ENCODE results near the gene TRIM15.
"Not testable (repeated sequence)": the region's sequence is repeated elsewhere in the genome, so short reads cannot be mapped to it uniquely, and the experiment has no call there.

TRIM15 gene

DNA sequence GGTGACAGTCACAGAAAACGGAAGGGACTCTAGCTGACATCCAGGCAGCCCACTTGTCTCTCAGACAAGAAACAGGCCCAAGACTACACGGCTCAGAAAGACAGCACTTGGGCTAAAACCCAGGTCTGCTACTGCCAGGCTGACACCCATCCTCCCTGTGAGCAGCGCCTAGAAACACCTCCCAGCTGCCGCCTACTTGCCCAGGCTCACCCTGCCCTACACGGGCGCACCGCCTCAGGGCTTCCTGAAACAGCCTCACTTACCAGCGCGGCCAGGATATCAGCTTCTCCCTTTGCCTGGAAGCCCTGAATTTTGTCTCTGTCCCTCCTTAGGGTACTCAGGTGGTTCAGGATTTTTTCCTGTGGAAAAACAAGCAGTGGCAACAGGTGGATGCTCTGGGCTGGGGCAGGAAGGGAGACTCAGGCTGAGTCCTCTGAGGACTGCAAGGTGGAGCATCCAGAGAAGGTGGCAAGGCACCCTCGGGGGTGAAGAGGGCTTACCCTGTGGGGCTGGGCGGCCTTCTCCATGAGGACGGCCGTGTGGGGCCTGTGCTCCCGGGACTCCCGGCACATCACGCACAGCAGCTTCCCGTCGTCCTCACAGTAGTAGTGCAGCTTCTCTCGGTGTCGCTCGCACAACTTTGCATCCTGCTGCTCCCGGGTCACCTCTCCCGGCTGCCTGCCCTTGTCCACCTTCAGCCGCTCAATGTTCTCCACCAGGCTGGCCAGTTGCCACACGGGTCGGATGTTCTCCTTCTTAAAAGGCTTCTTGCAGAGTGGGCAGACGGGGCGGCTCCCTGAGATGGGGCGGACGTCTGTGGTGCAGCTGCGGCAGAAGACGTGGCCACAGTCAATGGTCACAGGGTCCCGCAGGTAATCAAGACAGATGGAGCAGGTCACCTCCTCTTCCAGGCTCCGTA, 35.1 kb downstream of the TRIM15 start:
- DNase-seq (ENCODE audit: low read depth in 2 of 2), result no peak

GRCh38 chr6:30200551-30201281, 37.4 kb downstream of the TRIM15 start:
- DNase-seq (ENCODE audit: low read depth in 2 of 2), result no peak

DNA sequence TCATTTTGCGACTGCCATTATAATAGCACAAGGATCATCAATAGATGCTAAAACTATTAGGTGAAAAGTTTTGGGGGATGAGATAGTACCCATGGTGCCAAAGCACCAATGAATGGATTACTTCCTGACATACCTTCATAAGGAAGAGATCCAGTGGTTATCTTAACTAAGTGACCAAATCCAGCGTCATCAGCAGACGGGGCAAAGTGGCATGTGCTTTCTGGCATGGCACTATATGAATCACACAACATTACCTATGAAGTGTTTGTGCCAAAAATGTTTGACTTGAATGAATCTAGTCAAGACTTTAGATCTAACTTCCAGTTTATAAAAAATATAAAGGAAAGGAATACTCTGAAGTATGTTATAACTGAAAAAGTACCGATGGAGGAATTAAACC, 39.0 kb downstream of the TRIM15 start:
- no peak for DNase-seq (ENCODE audit: low read depth in 2 of 2)

GRCh38 chr6:30204116-30204515, 40.8 kb downstream of the TRIM15 start:
- DNase-seq (ENCODE audit: low read depth in 2 of 2), result no peak

- DNase-seq (ENCODE audit: low read depth in 2 of 2), result no peak
These were observed 42.8 kb downstream of the TRIM15 start for GRCh38 chr6:30206152-30206551.

GRCh38 chr6:30206799-30207618, 43.7 kb downstream of the TRIM15 start:
- DNase-seq (ENCODE audit: low read depth in 2 of 2), result no peak

GRCh38 chr6:30207619-30208295, 44.4 kb downstream of the TRIM15 start:
- no peak for DNase-seq (ENCODE audit: low read depth in 2 of 2)

- no peak for DNase-seq (ENCODE audit: low read depth in 2 of 2)
These were observed 48.0 kb downstream of the TRIM15 start for GRCh38 chr6:30211306-30211705.

- no peak for DNase-seq (ENCODE audit: low read depth in 2 of 2)
These were observed 48.6 kb downstream of the TRIM15 start for GRCh38 chr6:30211899-30212298.

DNA sequence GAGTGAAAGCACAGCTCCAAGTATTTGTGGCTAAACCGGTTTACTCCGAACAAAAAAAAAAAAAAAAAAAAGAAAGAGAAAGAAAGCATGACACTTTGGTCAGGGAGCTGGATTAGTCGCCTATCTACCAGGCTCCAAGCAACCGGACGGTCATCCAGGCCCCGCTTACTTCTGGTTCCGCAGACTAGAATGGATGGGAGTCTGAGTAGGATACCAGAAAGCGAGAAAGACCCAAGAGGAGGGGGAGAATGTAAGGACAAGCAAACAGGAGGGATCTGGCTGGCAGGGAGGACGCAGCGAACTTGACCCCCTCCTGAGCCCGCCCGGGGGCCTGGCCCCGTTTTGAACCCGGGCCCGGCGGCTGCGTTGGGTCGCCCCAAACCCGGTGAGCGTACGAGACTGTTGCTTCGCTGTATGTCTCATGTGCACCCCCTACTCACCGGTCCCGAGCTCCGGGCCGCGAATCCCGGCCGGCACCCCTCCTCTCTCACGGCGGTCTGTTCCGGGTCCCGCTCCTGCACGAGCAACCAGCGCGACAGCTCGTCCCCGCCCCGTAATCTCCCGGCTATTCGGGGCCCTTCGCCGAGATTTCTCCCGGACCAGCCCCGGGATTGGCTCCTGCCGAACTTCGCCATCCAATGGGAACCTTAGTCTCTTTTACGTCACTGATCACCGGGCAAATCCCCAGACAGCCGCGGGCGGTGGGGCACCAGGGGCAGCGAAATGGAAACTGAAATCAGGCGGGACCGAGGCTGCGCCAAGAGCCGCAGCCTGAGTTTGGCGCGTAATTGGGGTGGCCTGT, 49.7 kb downstream of the TRIM15 start, which contains the start of gene TRIM26:
TRIM26 (minus strand) TSS at position 542 of the 802 bp plus-strand sequence. CDS start 14,303 bp downstream, outside the sequence.
- DNase-seq (ENCODE audit: low read depth in 2 of 2), result peak; percentile 90 to 94

DNA sequence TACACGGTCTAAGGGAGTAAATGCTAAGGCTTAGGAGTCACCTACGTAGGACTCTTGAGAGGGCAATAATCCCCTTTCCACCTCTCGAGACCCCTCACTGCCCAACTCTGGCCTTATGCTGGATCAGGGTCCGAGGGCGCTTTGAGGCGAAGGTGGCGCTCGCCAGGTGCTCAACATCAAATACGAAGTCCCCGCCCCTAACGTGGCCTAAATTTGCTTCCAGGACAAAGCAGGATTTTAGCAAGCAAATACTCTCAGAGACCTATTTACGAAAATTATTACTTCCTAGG, 50.3 kb downstream of the TRIM15 start:
- DNase-seq (ENCODE audit: low read depth in 2 of 2), result no peak

DNA sequence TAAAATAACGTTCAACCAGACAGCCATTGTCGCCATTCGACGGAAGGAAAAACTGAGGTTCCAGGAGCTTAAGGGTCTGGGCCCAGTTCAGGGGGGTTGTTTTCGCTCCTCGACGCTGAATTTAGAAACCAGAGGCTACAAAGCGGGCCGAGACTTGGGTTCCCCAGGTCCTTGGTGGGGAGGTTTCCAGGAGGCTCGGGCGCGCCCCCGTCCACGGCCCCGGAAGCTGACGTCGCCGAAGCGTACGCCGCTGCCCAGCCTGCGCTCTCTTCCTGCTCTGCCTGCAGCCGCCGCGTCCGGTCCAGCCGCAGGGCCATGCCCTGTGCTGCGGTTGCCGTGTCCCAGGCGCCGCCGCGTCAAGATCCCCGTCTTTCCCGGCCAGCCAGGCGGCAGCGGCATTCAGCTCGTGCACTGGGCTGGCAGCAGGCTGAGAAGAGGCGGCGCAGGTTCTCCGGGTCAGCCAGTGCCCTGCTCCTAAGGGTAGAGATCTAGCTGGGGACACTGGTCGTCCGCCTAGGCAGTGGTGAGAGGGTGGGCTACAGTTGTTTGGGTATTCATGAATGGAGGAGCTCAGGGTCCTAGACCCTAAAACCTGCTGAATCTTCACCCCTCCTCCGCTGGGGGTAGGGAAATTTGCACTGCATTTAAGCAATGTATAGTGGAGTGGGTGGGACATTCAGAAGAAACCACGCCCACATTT, 50.8 kb downstream of the TRIM15 start:
- peak; percentile 62 to 66 for DNase-seq (ENCODE audit: low read depth in 2 of 2)

GRCh38 chr6:30214657-30214982, 51.3 kb downstream of the TRIM15 start:
- DNase-seq (ENCODE audit: low read depth in 2 of 2), result no peak

GRCh38 chr6:30216096-30216495, 52.8 kb downstream of the TRIM15 start:
- DNase-seq (ENCODE audit: low read depth in 2 of 2), result no peak

GRCh38 chr6:30219244-30219643, 55.9 kb downstream of the TRIM15 start:
- DNase-seq (ENCODE audit: low read depth in 2 of 2), result no peak

- not testable (repeated sequence) for DNase-seq (ENCODE audit: low read depth in 2 of 2)
These were observed 58.0 kb downstream of the TRIM15 start for GRCh38 chr6:30221395-30221794.

- DNase-seq (ENCODE audit: low read depth in 2 of 2), result not testable (repeated sequence)
These were observed 58.6 kb downstream of the TRIM15 start for GRCh38 chr6:30221956-30222355.

Measured in stimulated activated CD8-positive, alpha-beta memory T cell treated with anti-CD3 and anti-CD28 coated beads, Interleukin-2, amount 100 ng/mL, for 48 hours (primary cell).